Ishikawa (cell line): ENCODE measurements around the gene ACKR2.

ENCODE experiments used
- CEBPB ChIP-seq: IDR thresholded peaks from 2 replicates; pipeline ENCODE4 v1.6.1; 2012
- CREB1 ChIP-seq: IDR thresholded peaks from 2 replicates; pipeline ENCODE4 v1.6.1; 2012; ENCODE audit warnings: low read depth
- EP300 ChIP-seq: IDR thresholded peaks from 2 replicates; pipeline ENCODE4 v1.6.1; 2012; ENCODE audit warnings: borderline replicate concordance
- MAX ChIP-seq: IDR thresholded peaks from 2 replicates; pipeline ENCODE4 v1.6.1; 2012
- RAD21 ChIP-seq: IDR thresholded peaks from 2 replicates; pipeline ENCODE4 v1.6.1; 2012; ENCODE audit warnings: low read depth
- REST ChIP-seq: IDR thresholded peaks from 2 replicates; pipeline ENCODE4 v1.6.1; 2012; ENCODE audit warnings: low read depth, mild to moderate bottlenecking
- TAF1 ChIP-seq: IDR thresholded peaks from 2 replicates; pipeline ENCODE4 v1.6.1; 2012; ENCODE audit warnings: low read depth, mild to moderate bottlenecking
- YY1 ChIP-seq: IDR thresholded peaks from 2 replicates; pipeline ENCODE4 v1.6.1; 2012; ENCODE audit warnings: low read depth

GRCh38 chr3:42803414-42804105 is 5.7 kb upstream of the ACKR2 start:
- TF ChIP-seq EP300, result no peak
- no peak for TF ChIP-seq MAX
- no peak for TF ChIP-seq REST
- TF ChIP-seq RAD21, result no peak
- TF ChIP-seq YY1, result no peak
- TF ChIP-seq CEBPB, result no peak
- no peak for TF ChIP-seq CREB1
- no peak for TF ChIP-seq TAF1
